Metanephros (tissue), 2 donors: ENCODE measurements around the gene LRRN4CL. TPM values are rescaled to one million over a fixed set of nuclear protein-coding genes. Genes with fewer than 3 reads are reported as not detected.

ENCODE experiments used
- small RNA-seq: library from RNA; depleted of rRNA; stranded (forward); fragments of <200 nt; gene quantifications from one replicate; pipeline ENCODE3, GENCODE V24; 2014; ENCODE audit warnings: low replicate concordance
- total RNA-seq: library from RNA; depleted of rRNA; stranded (reverse); fragments of >200 nt; gene quantifications from one replicate; pipeline ENCODE4 v1.2.3, GENCODE V29; 2014

LRRN4CL gene
- 5.4 TPM for total RNA-seq

GRCh38 chr11:62689421-62690183, at the start of gene LRRN4CL:
Gene LRRN4CL (minus strand): TSS chr11:62689530. CDS start chr11:62688508, 1,022 bp downstream.

GRCh38 chr11:62728171-62728988, 39.0 kb upstream of the LRRN4CL start, which contains the start of gene TTC9C:
Gene TTC9C (plus strand): TSS chr11:62728486. CDS start chr11:62728849, 363 bp downstream.

GRCh38 chr11:62727165-62727871, 38.0 kb upstream of the LRRN4CL start, which contains the start of gene HNRNPUL2:
Gene HNRNPUL2 (minus strand): TSS chr11:62727457. CDS start chr11:62727156, 301 bp downstream.

GRCh38 chr11:62707277-62707861, 18.0 kb upstream of the LRRN4CL start, which contains the start of the genes BSCL2 and GNG3:
Gene BSCL2 (minus strand): TSS chr11:62707424. CDS start chr11:62707195, 229 bp downstream.
Gene GNG3 (plus strand): TSS chr11:62707676. CDS start chr11:62708296, 620 bp downstream.

GRCh38 chr11:62678770-62679696, 10.3 kb downstream of the LRRN4CL start, which contains the start of gene UBXN1:
Gene UBXN1 (minus strand): TSS chr11:62679073. CDS start chr11:62678923, 150 bp downstream.

GRCh38 chr11:62671608-62672389, 17.5 kb downstream of the LRRN4CL start, which contains the start of the genes LBHD1 and UQCC3:
Gene LBHD1 (minus strand): TSS chr11:62672267. CDS start chr11:62670031, 2,236 bp downstream.
Gene UQCC3 (plus strand): TSS chr11:62671673. CDS start chr11:62671746, 73 bp downstream.

GRCh38 chr11:62665075-62665598, 24.2 kb downstream of the LRRN4CL start, which contains the start of the genes C11orf98 and CSKMT:
Gene C11orf98 (minus strand): TSS chr11:62665210. CDS start chr11:62665169, 41 bp downstream.
Gene CSKMT (plus strand): TSS chr11:62665312. CDS start chr11:62665880, 568 bp downstream.

GRCh38 chr11:62645946-62646824, 43.1 kb downstream of the LRRN4CL start, which contains the start of gene GANAB:
Gene GANAB (minus strand): TSS chr11:62646613. CDS start chr11:62646599, 14 bp downstream.

Small RNAs within 50 kb of the gene (small RNA-seq; reads per million reads assigned to genes)
- gene SNORA57, result not detected

Other genes starting within 250 kb of the LRRN4CL start
- gene AHNAK, start 142.7 kb downstream of the LRRN4CL start, total RNA-seq, result 286 TPM
- gene EEF1G, start 115.6 kb downstream of the LRRN4CL start, total RNA-seq, result 1,423 TPM
- 12.9 TPM for gene TUT1, start 98.0 kb downstream of the LRRN4CL start, total RNA-seq
- gene MTA2, start 87.7 kb downstream of the LRRN4CL start, total RNA-seq, result 79.0 TPM
- gene EML3, start 76.8 kb downstream of the LRRN4CL start, total RNA-seq, result 26.9 TPM
- 1.6 TPM for gene ROM1, start 76.3 kb downstream of the LRRN4CL start, total RNA-seq
- gene B3GAT3, start 67.5 kb downstream of the LRRN4CL start, total RNA-seq, result 28.3 TPM
- gene GANAB, start 42.9 kb downstream of the LRRN4CL start, total RNA-seq, result 253 TPM
- 23.0 TPM for gene INTS5, start 36.2 kb downstream of the LRRN4CL start, total RNA-seq
- 20.1 TPM for gene C11orf98, start 24.3 kb downstream of the LRRN4CL start, total RNA-seq
- gene CSKMT, start 24.2 kb downstream of the LRRN4CL start, total RNA-seq, result 8.9 TPM
- gene UQCC3, start 17.9 kb downstream of the LRRN4CL start, total RNA-seq, result 10.2 TPM
- gene LBHD1, start 17.3 kb downstream of the LRRN4CL start, total RNA-seq, result 4.0 TPM
- 89.0 TPM for gene UBXN1, start 10.5 kb downstream of the LRRN4CL start, total RNA-seq
- gene BSCL2, start 17.9 kb upstream of the LRRN4CL start, total RNA-seq, result 79.3 TPM
- gene GNG3, start 18.1 kb upstream of the LRRN4CL start, total RNA-seq, result not detected
- 39.5 TPM for gene HNRNPUL2, start 37.9 kb upstream of the LRRN4CL start, total RNA-seq
- 34.4 TPM for gene TTC9C, start 39.0 kb upstream of the LRRN4CL start, total RNA-seq
- 14.8 TPM for gene ZBTB3, start 64.6 kb upstream of the LRRN4CL start, total RNA-seq
- 87.4 TPM for gene POLR2G, start 72.0 kb upstream of the LRRN4CL start, total RNA-seq
- 36.1 TPM for gene TAF6L, start 81.9 kb upstream of the LRRN4CL start, total RNA-seq
- gene TMEM179B, start 97.9 kb upstream of the LRRN4CL start, total RNA-seq, result 43.4 TPM
- 20.4 TPM for gene TMEM223, start 102.5 kb upstream of the LRRN4CL start, total RNA-seq
- 37.9 TPM for gene NXF1, start 115.9 kb upstream of the LRRN4CL start, total RNA-seq
- 34.2 TPM for gene STX5, start 142.5 kb upstream of the LRRN4CL start, total RNA-seq
- not detected for gene TEX54, start 143.3 kb upstream of the LRRN4CL start, total RNA-seq
- 33.6 TPM for gene WDR74, start 150.1 kb upstream of the LRRN4CL start, total RNA-seq
- 139 TPM for gene SLC3A2, start 191.4 kb upstream of the LRRN4CL start, total RNA-seq
- not detected for gene CHRM1, start 231.8 kb upstream of the LRRN4CL start, total RNA-seq